HL-60 (cell line): Measurements from ENCODE around the gene NFIA.

ENCODE experiments used
- DNase-seq, 2 experiments: peaks; one replicate each; pipeline ENCODE4 v3.0.0-alpha.2; 2010 to 2020; ENCODE audit warnings: low read depth in 1 of 2, low spot score in 1 of 2
- H3K27ac ChIP-seq: fragments of 250-450 bp; sonication (Bioruptor Pico); replicated peaks from 2 replicates; pipeline ENCODE4 v1.5.1; 2020; ENCODE audit warnings: mild to moderate bottlenecking, moderate library complexity
- H3K27me3 ChIP-seq: fragments of 250-450 bp; sonication (Bioruptor Pico); 2 replicates; pipeline ENCODE4 v1.5.1; 2021; ENCODE audit warnings: mild to moderate bottlenecking, moderate library complexity; ENCODE audit not compliant: insufficient read depth, poor library complexity, severe bottlenecking
- H3K4me3 ChIP-seq: replicated peaks from 2 replicates; pipeline ENCODE4 v1.5.1; 2011; ENCODE audit warnings: mild to moderate bottlenecking, control low read depth, low read length; ENCODE audit not compliant: insufficient read depth
- GABPA ChIP-seq: IDR thresholded peaks from 2 replicates; pipeline ENCODE4 v1.6.1; 2012; ENCODE audit warnings: low read depth
- POLR2AphosphoS5 ChIP-seq: IDR thresholded peaks from 2 replicates; pipeline ENCODE4 v1.6.1; 2012; ENCODE audit warnings: low read depth
- SPI1 ChIP-seq: IDR thresholded peaks from 2 replicates; pipeline ENCODE4 v1.6.1; 2012; ENCODE audit warnings: low read depth, mild to moderate bottlenecking, borderline replicate concordance
- TF ChIP-seq, protein P1 (sequence below): IDR thresholded peaks from one replicate; pipeline ENCODE4 v1.5.1; 2011; ENCODE audit warnings: low read length, control low read depth, inconsistent platforms; ENCODE audit not compliant: insufficient read depth
- TF ChIP-seq, protein P2 (sequence below): IDR thresholded peaks from 2 replicates; pipeline ENCODE4 v1.6.1; 2012; ENCODE audit warnings: low read depth; ENCODE audit not compliant: insufficient replicate concordance

NFIA gene

DNA sequence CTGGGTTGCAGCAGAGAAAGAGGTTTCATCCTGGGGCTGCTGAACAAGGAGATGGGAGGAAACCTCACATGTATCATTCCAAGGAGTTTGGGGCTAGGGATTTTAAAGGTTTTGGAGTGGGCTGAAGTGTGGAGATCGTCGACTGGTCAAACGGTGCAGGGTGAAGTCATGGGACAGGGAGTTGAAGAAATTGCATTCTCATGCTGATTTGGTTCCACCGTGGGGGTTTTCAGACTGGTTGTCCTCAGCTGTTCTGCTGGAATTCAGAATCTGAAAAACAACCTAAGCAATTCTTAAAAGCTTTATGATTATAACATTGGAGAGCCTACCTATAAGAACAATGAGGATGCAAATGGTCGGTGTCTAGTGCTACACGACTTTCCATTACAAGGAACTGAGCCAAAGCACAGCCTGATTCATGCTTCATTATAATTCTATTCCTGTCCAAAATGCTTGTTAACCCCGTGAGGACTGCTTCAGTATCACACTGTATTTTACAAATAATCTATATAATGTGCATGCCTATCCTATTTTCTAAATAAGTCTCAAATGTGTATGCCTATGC is 399.9 kb downstream of the NFIA start:
- no peak for DNase-seq
- TF ChIP-seq, protein P1, sequence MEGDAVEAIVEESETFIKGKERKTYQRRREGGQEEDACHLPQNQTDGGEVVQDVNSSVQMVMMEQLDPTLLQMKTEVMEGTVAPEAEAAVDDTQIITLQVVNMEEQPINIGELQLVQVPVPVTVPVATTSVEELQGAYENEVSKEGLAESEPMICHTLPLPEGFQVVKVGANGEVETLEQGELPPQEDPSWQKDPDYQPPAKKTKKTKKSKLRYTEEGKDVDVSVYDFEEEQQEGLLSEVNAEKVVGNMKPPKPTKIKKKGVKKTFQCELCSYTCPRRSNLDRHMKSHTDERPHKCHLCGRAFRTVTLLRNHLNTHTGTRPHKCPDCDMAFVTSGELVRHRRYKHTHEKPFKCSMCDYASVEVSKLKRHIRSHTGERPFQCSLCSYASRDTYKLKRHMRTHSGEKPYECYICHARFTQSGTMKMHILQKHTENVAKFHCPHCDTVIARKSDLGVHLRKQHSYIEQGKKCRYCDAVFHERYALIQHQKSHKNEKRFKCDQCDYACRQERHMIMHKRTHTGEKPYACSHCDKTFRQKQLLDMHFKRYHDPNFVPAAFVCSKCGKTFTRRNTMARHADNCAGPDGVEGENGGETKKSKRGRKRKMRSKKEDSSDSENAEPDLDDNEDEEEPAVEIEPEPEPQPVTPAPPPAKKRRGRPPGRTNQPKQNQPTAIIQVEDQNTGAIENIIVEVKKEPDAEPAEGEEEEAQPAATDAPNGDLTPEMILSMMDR, result no peak
- TF ChIP-seq, protein P2, sequence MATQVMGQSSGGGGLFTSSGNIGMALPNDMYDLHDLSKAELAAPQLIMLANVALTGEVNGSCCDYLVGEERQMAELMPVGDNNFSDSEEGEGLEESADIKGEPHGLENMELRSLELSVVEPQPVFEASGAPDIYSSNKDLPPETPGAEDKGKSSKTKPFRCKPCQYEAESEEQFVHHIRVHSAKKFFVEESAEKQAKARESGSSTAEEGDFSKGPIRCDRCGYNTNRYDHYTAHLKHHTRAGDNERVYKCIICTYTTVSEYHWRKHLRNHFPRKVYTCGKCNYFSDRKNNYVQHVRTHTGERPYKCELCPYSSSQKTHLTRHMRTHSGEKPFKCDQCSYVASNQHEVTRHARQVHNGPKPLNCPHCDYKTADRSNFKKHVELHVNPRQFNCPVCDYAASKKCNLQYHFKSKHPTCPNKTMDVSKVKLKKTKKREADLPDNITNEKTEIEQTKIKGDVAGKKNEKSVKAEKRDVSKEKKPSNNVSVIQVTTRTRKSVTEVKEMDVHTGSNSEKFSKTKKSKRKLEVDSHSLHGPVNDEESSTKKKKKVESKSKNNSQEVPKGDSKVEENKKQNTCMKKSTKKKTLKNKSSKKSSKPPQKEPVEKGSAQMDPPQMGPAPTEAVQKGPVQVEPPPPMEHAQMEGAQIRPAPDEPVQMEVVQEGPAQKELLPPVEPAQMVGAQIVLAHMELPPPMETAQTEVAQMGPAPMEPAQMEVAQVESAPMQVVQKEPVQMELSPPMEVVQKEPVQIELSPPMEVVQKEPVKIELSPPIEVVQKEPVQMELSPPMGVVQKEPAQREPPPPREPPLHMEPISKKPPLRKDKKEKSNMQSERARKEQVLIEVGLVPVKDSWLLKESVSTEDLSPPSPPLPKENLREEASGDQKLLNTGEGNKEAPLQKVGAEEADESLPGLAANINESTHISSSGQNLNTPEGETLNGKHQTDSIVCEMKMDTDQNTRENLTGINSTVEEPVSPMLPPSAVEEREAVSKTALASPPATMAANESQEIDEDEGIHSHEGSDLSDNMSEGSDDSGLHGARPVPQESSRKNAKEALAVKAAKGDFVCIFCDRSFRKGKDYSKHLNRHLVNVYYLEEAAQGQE, result no peak
- H3K27ac ChIP-seq, result no peak overlapping the region
- no peaks in the 10 kb centered on the region for H3K27me3 ChIP-seq
- no peak overlapping the region for H3K4me3 ChIP-seq

DNA sequence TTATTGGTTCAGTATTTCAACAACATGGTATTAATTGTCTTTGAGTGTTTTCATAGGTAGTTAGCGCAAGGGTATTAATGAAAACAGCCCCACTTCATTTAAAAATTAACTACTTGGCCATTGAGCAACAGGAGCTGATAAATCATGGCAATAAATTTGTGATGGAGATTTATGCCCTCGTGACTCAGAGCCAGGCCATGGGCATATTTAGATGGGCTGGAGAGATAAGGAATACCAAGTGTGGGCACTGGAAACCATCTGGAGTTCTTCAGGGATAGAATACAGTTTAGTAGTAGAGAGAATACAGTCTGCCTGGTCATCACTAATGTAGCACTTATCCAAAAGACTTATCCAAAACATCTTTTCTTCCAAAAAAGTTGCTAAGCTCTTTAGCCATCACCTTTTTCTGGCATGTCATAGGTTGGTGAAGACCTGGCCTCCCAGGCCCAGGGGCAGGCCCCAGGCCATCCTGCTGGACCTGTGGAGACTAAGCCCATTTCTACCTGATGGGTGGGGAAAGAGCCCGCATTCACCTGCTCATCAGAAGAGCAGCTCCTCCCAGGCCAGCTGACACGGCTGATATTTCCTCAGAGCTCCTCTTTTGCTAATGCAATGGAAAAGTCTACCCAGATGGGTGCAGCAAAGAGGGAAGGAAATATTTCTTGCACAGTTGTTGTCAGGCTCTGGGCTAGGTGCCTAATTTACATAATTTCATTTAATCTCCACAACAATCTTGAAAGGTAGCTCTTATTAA is 404.6 kb downstream of the NFIA start:
- TF ChIP-seq POLR2AphosphoS5 (no peak), GABPA (no peak), SPI1 (no peak)
- TF ChIP-seq, protein P2, result no peak
- TF ChIP-seq, protein P1, result no peak
- no peak overlapping the region for H3K27ac ChIP-seq
- H3K4me3 ChIP-seq, result no peak overlapping the region
- no peak for DNase-seq
- peaks cover 3% of the 10 kb centered on the region for H3K27me3 ChIP-seq

DNA sequence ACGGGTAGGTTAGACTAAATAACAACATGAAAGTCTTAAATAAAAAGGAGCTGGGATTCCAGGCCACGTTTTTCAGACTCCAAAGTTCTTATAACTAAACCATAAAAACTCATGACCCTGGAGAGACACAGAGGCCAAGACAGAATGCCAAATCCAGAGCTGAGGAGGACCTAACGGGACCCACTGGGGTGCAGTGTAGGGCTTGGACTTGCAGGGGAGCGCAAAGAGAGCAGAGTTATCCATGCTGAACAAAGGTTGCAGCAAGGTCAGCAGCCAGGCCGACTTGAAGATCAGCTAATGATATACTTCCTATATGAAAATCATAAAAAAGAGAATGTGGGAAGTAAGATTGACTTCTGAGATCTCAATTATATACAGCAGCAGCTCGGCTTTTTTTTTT is 405.4 kb downstream of the NFIA start:
- peaks cover 3% of the 10 kb centered on the region for H3K27me3 ChIP-seq
- no peak overlapping the region for H3K27ac ChIP-seq
- H3K4me3 ChIP-seq, result no peak overlapping the region
- TF ChIP-seq SPI1, result no peak
- TF ChIP-seq POLR2AphosphoS5, result no peak
- TF ChIP-seq GABPA, result no peak
- TF ChIP-seq, protein P1, result no peak
- TF ChIP-seq, protein P2, result no peak
- no peak for DNase-seq
